HG03432 (cell line): Measurements from ENCODE around the gene AP2S1.
"Not testable (repeated sequence)": the region's sequence is repeated elsewhere in the genome, so short reads cannot be mapped to it uniquely, and the experiment has no call there.

Experiments
- ATAC-seq: cut with Tn5 transposase; IDR thresholded peaks from one replicate; pipeline ENCODE4 v1.9.1; 2021; ENCODE audit warnings: mild to moderate bottlenecking, moderate library complexity; ENCODE audit not compliant: unreplicated experiment

AP2S1 gene

DNA sequence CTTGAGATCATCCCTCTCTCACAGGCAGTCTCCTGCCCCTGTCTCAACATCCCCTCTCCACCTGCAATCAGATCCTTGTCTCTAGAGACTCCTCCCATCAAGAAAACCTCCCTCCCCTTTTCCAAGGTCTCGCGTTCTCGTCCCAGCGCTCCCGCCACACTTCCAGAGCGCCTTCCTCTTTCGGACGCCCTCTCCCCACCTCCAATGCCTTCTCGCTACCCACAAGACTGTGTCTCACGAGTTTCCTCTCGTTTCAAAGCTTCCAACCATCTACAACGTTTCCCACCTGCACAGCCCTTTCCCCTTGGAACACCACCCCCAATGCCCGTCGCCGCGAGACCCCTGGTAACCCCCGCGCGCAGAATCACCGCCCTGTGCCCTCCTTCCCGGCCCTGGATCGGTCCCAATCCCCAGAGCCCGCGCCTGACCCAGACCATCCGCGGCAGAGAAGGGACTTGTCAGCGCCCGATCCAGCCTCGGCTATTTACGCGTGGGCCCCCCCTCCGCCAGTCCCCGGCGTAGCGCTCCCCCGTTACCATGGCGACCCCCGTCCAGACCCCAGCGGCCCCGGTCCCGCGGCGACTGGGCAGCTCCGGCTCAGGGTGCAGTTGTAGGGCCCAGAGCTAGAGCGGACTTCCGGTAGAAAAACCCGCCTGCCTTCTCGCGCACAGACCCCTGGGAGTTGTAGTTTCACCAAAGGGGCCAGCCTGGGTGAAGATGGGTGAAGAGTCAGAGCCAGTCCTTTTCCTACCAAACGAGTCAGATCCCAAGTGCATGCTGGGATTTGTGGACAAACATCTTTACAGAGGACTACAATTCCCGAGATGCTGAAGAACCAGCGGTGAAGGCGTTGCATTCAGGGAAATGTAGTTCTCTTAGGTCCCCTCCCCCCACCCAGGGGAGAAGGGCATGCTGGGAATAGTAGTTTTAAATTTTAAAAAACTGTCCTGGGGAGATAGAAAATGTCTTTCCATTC, at the start of gene AP2S1:
Gene AP2S1, minus strand, starts transcription at position 619 of the 976 bp plus-strand sequence. Its CDS starts 80 bp downstream, at position 539.
- peak; percentile 92 for ATAC-seq

DNA sequence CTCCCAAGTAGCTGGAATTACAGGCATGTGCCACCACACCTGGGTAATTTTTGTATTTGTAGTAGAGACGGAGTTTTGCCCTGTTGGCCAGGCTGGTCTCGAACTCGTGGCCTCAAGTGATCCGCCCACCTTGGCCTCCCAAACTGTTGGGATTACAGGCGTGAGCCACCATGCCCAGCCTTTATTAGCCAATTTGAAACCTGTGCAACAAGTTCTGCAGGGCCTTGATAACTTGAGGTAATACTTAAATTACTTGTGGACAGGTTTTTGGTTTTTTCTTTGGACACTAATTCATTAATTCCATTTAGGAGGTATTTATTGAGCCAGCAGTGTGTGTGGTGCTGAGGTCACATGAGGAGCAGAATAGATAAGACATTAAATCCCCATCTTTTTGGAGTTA, 49.7 kb upstream of the AP2S1 start:
- no peak for ATAC-seq

GRCh38 chr19:46898731-46899130, 48.1 kb upstream of the AP2S1 start:
- ATAC-seq: no peak

DNA sequence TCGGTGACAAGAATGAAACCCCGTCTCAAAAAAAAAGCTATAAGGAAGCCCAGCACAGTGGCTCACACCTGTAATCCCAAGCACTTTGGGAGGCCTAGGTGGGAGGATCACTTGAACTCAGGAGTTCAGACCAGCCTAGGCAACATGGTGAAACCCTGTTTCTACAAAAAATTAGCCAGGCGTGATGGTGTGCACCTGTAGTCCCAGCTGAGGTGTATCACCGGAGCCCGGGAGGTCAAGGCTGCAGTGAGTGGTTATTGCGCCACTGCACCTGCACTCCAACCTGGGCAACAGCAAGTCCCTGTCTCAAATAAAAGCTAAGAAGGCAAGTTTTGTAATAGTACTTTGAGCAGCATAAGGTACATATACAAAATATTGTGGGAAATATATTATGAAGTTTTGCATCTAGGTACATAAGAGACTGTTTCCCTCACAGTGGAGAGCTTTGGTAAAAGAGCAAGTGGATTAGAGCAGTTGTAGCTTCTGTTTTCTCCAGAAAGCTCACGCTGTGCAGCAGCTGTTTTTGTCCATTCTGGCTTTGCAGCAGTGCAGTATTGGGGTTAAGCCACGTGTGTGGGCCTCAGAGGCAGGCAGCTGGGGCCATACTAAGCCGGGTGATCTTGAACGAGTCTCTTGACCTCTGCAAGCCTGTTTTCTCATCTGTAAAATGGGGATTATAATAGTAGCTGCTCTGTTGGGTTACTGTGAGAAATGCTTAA, 45.6 kb upstream of the AP2S1 start:
- no peak for ATAC-seq

DNA sequence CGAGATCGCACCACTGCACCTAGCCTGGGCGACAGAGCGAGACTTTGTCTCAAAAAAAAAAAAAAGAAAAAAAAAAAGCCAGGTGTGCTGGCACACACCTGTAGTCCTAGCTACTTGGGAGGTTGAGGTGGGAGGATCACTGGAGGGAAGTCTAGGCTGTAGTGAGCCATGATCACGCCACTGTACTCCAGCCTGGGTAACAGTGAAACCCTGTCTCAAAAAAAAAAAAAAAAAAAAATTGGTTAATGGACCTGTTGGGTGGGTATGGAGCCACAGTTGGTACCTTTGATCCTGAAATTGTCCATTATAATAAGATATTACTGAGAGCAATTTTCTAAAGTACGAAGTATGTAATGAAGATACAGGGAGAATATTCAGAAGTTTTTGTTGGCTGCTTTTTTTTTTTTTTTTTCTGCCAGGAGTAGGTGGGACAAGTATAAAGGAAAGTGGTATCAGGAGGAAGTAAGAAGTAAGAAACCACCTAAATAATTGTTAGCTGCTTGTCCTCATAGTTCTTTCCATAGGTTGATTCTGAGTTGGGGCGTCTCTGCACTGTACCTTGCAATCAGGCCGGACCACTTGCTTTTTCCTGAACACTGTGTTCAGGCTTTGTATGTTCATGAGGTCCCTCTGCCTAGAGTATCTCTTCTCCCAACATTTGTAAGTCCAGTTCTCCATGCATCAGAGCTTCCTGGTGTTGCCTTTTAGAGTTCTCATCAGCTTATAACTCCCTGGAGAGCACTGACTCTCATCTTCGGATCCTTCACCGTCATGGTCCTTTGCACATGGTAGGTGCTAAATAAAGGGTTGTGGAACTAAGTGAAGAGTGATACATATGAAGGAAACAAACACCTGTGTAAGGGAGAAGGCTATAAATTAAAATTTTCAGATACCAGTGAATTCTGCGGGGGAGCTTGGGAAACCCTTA, 41.9 kb upstream of the AP2S1 start:
- no peak for ATAC-seq

DNA sequence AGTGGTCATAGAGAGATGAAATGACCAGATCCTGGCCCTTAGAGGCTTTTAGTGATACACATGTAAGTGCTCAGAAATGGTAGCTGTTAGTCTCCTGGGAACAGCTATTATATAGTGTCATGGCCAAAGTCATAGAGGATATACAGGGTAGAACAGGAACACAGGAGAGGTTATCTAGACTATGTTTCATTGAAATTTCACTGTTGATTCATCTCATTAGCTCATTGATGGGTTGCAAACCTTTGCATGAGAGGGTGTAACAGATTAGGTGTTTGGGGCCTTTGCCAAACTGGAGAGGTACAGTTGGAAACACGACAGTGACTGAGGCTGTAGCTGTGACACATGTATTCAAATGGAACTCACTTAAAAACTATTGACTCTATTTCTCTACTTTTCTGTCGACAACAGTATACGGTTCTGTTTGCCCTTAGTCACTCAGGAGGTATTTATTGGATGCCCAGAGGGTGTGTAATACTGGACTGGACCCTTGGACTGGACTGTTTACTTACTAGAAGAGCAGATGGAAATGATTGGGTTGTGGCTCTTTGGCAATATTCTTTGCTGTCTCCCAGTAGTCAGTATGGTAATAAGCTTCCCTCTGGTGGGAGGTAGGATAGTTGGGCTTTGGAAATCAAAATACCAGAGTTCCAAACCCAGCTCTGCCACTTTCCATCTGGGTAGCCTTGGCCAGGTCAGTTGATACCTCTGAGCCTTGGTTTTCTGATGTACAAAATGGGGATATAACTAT, 40.0 kb upstream of the AP2S1 start:
- ATAC-seq: no peak

DNA sequence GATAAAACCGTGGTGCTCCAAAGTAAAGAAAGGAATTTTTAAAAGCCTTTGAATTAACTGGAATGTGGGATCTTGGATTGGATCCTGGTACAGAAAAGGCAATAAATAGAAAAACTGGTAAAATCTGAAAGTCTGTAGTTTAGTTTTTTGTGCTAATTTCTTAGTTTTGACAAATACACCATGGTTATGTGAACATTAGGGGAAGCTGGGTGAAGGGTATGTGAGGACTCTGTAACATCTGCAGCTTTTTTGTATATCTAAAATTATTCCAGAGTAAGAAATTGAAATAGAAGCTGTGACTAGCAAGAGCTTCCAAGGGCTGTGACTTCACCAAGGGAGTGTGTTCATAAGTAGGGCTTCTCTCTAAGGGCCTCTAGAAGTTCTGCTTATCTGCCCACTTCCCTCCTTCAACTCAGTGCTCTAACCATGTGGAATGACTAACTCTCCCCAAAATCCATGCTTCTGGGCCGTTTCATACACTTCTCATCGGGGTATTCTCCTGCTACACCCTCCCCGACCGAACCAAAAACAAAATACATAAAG, 36.7 kb upstream of the AP2S1 start:
- ATAC-seq: no peak

DNA sequence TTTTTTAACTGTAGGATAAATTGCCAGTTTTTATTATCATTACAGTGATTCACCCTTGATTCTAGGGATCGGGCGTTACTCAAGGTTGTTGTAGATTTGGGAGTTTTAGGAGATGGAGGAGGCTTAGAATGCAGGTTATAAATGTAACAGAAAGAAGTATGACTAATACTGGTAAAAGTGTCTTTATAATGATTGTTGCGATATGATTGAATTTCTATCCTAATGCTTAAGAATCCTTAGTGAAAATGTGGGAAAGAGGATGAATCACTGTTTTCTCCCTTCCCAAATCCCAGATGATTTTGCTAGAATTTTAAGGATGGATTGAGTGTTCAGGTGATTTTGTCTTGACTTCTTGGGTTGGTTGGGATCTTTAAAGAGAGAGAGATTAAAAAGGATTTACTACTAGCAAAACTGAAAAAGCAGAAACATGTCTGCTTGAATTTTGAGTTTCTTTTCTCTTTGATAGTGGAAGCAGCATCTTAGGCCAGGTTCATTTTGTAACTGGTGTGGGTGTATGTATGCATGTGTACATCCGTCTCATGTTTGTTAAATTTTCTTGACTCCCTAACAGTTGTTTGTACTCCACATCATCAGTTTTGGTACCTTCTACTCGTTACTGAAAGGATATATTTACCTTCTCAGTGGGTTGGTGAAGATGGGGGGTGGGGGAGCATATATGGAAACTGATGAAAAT, 36.0 kb upstream of the AP2S1 start:
- no peak for ATAC-seq

GRCh38 chr19:46885411-46885810, 34.8 kb upstream of the AP2S1 start:
- ATAC-seq: no peak

DNA sequence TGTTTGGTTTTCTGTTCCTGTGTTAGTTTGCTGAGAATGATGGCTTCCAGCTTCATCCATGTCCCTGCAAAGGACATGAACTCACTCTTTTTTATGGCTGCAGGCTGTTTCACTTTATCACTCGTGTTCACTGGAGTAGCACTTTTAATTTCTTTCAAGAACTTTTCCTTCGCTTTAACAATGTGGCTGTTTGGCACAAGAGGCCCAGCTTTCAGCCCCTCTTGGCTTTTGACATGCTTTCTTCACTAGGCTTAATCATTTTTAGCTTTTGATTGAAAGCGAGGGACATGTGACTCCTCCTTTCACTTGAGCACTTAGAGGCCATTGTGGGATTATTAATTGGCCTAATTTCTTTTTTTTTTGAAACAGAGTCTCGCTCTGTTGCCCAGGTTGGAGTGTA, 32.1 kb upstream of the AP2S1 start:
- ATAC-seq: not testable (repeated sequence)

- no peak for ATAC-seq
These were observed 31.4 kb upstream of the AP2S1 start for GRCh38 chr19:46882034-46882433.

- ATAC-seq: no peak
These were observed 30.4 kb upstream of the AP2S1 start for GRCh38 chr19:46881092-46881491.

DNA sequence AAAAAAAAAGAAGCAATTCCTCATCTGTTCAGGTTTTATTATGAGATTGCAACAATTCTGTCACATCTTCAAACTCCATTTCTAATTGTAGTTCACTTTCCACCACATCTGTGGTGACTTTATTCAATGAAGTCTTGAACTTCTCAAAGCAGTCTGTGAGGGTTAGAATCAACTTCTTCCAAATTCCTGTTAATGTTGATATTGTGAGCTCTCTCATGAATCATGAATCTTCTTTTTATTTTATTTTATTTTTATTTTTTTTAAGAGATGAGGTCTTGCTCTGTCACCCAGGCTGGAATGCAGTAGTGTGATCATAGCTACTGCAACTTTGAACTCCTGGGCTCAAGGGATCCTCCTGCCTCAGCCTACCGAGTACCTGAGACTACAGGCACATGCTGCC, 29.8 kb upstream of the AP2S1 start:
- no peak for ATAC-seq

DNA sequence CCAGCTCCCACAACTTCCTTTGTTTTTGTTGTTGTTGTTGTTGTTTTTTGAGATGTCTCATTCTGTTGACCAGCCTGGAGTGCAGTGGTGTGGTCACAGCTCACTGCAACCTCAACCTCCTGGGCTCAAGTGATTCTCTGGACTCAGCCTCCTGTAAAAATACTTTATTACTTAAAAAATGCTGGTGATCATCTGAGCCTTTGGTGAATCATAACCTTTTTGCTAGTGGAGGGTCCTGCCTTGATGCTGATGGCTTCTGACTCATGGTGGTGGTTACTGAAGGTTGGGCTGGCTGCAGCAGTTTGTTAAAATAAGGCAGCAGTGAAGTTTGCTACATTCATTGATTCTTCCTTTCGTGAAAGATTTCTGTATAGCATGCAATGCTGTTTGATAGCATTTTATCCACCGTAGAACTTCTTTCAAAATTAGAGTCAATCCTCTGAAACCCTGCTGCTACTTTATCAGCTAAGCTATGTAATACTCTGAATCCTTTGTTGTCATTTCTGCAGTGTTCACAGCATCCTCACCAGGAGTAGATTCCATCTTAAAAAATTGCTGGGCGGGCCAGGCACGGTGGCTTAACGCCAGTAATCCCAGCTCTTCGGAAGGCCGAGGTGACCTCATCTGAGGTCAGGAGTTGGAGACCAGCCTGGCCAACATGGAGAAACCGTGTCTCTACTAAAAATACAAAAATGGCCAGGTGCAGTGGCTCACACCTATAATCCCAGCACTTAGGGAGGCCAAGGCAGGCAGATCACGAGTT, 28.1 kb upstream of the AP2S1 start:
- no peak for ATAC-seq

- no peak for ATAC-seq
These were observed 25.0 kb upstream of the AP2S1 start for GRCh38 chr19:46875657-46876056.

DNA sequence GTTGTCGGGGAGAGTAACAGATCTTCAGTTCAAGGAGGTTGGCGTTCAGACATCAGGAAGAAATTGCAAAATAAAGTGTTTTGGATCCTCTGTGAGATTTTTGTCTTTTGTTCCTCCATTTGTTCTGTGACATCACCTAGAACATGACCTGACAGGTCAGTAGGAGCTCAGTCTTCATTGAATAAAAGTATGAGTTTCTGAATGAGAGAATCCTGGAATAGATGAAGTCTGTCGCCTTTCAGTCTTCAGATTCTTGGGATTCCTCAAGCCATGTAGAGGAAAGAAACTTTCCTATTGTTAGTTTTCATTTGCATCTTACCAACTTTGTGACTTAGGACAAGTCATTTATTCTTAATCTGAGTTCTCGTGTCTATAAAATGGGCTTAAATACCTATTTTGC, 24.6 kb upstream of the AP2S1 start:
- no peak for ATAC-seq

DNA sequence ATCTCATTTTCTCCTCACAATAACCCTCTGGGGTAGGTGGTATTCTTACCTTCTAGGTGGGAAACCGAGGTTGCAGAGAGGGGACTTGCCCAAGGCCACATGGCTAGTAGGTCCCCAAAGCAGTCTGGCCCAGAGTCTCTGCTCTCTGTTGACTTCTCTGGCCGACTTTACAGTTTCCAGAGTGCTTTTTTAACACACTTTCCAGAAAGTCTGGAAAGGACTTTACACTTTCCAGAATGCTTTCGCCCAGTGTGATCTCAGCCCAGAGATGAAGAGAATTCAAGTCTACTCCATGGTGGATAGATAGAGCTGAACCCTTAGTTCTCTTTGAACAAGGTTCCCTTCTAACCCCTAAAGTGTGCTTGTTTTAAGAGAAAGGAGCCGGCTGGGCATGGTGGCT, 22.3 kb upstream of the AP2S1 start:
- ATAC-seq: no peak

GRCh38 chr19:46871173-46871572, 20.5 kb upstream of the AP2S1 start:
- ATAC-seq: not testable (repeated sequence)
